Epithelial cell of proximal tubule (primary cell): ENCODE data around the gene OARD1. TPM values are rescaled to one million over a fixed set of nuclear protein-coding genes. Genes with fewer than 3 reads are reported as not detected.

Experiments used
- DNase-seq: peaks from one replicate; pipeline ENCODE4 v3.0.0-alpha.2; 2011; ENCODE audit warnings: low read depth
- H3K4me3 ChIP-seq: 2 replicates; pipeline ENCODE4 v1.5.1; 2011; ENCODE audit warnings: low read depth, mild to moderate bottlenecking, low read length
- CTCF ChIP-seq: conservative IDR thresholded peaks from 2 replicates; pipeline ENCODE4 v1.5.1; 2012; ENCODE audit warnings: low read depth, mild to moderate bottlenecking, low read length
- total RNA-seq: library from RNA; depleted of rRNA; stranded (reverse); fragments of >200 nt; gene quantifications from 2 replicates; pipeline ENCODE4 v1.2.3, GENCODE V29; 2015

OARD1 gene
- total RNA-seq, 1 donor from 2014 or later: 15.7 TPM

GRCh38 chr6:41056768-41057490 is 15.2 kb downstream of the OARD1 start:
- no peak for TF ChIP-seq CTCF
- no peak overlapping the region for H3K4me3 ChIP-seq
- DNase-seq: no peak

- TF ChIP-seq CTCF: no peak
- no peak for DNase-seq
- H3K4me3 ChIP-seq: no peak overlapping the region
Measured at GRCh38 chr6:41055149-41055548, 17.0 kb downstream of the OARD1 start.

GRCh38 chr6:41054511-41054910 is 17.6 kb downstream of the OARD1 start:
- DNase-seq: no peak
- TF ChIP-seq CTCF: no peak
- no peak overlapping the region for H3K4me3 ChIP-seq

- no peak for DNase-seq
- H3K4me3 ChIP-seq: no peak within 1 kb of the TSS
- no peak for TF ChIP-seq CTCF
Measured at GRCh38 chr6:41053041-41053440, 19.1 kb downstream of the OARD1 start, which contains the start of gene APOBEC2. Gene APOBEC2 (plus strand): TSS chr6:41053202. CDS start chr6:41053348, 146 bp downstream.

- no peak overlapping the region for H3K4me3 ChIP-seq
- DNase-seq: no peak
- TF ChIP-seq CTCF: no peak
Measured at GRCh38 chr6:41051873-41052272, 20.3 kb downstream of the OARD1 start.

- no peak for DNase-seq
- no peak for TF ChIP-seq CTCF
- no peak overlapping the region for H3K4me3 ChIP-seq
Measured at GRCh38 chr6:41050536-41050935, 21.6 kb downstream of the OARD1 start.

- no peak for TF ChIP-seq CTCF
- no peak for DNase-seq
- H3K4me3 ChIP-seq: no peak overlapping the region
Measured at GRCh38 chr6:41049955-41050354, 22.2 kb downstream of the OARD1 start.
